ENCODE data around the gene ABCA8.

ABCA8 gene

DNA sequence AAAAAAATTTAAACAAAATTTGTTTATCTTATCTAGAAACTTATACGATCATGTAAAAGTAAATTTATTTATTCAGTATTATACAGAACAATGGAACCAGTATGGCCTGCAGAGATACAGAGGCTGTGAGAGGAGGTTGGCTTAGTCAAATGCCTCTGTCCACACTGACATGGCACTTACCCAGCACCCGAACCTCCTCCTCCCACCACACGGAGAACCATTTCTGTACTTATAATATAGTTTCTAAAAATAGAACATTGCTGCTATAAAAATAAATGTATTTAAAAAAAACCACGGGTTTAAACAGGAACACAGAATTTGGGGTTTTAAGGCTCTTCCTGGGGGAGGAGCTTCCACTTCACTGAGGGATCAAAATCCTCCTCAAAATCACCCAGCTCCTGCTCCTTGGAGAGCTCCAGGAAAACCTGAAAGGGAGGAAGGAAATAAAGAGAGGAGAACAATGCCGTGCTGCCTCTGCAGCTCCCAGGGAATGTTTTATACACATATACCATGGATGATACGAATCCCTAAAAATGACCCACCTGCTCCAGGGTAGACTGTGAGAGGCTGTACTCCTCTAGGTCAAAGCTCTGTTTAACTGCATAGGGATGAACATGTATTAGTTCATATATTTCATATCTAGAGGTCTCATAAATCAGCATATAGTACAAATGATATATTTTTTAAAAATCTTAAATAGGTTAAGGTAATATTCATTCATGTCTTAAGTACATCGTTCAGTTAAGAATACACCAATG is 87.3 kb downstream of the ABCA8 start:
- DNase-seq (ENCODE audit: low read depth in 2 of 2), result no peak

DNA sequence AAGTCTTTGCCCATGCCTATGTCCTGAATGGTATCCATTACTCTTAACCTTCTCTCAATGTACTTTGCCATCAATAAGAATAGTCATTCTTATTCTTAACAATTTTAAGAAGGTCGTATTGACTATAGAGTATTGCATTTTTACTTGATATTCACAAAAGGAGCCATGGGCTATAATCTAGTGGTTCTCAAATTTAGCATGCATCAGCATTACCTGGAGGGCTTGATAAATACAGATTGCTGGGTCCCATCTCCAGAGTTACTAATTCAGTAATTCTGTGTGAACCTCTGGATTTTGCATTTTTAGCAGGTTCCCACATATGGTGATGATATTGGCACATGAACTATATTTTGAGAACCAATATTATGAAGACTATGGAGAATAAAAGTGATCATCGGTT is 89.6 kb downstream of the ABCA8 start:
- DNase-seq (ENCODE audit: low read depth in 2 of 2), result no peak

DNA sequence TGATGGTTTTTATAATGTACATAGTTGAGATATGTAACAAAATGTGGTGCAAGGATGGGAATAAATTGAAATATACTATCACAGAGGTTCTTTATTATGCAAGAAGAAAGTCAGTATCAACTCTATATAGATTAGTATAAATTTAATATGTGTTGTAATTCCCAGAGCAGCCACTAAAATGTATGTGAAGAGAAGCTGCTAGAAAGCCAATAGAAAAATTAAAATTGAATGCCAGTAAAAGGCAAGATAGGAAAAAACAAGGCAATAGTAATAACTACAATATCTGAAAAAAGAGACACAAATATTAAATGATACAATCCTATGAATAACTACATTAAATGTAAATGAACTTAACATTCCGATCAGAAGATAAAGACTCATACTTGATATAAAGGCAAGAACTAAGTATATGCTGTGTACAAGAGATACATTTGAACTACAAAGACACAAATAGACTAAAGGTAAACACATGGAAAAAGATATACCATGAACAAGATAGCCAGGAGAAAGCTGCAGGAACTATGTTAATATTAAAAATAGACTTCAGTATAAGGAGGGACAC is 92.0 kb downstream of the ABCA8 start:
- no peak for DNase-seq (ENCODE audit: low read depth in 2 of 2)

DNA sequence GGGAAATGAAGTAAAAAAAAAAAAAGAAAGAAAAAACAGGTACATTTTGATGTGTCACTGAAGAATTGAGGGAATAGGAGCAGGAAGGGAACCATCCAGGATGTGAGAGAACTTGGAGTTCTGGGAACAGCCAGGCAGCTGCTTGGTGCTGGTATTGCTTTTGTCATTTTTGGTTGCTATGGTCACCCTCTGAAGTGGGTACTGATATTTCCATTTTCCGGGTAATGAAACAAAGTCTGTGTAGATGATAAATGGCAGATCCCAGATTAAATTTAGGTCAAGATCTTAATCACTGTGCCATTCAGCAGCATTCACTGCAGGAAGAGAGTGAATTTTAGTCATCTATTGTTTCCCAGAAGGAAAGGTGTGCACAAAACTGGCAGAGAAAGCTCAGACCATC is 93.6 kb downstream of the ABCA8 start:
- DNase-seq (ENCODE audit: low read depth in 2 of 2), result no peak

DNA sequence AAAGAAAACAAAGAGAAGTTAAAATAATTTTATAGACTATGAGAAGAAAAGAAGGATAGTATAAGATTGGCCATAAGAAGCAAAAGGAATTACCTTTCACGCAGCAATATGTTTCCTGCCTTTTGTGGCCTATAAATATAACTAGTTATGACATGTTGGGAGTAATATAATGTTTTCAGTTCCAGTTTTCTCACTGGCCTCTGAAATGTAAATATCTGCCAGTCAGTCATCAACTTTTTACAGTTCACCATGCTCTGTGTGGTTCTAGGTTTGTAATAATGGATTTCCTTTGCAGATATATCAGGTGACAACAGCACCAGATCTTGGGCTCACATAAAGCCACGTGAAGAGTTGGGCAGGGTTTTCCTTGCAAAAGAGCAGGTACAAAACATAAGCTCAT is 94.3 kb downstream of the ABCA8 start:
- no peak for DNase-seq (ENCODE audit: low read depth in 2 of 2)

DNA sequence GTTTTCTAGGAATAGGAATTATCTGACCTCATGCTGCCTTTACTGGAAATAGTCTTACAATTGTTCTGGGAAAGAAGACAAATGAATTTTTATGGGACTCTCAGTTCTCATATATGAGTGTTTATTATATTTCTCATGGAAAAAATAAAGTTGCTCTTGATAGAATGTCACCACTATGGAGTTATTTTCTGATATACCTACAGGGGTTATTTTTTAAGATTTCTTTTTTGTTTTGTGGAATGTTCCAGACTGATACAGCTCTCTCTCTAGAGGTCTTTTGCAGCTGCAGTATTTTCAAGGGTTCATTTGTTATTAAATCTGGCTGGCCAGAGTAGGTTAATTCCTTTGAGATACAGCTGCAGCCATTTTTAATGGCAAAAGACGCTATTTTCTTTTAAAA is 100.7 kb downstream of the ABCA8 start:
- no peak for DNase-seq (ENCODE audit: low read depth in 2 of 2)

DNA sequence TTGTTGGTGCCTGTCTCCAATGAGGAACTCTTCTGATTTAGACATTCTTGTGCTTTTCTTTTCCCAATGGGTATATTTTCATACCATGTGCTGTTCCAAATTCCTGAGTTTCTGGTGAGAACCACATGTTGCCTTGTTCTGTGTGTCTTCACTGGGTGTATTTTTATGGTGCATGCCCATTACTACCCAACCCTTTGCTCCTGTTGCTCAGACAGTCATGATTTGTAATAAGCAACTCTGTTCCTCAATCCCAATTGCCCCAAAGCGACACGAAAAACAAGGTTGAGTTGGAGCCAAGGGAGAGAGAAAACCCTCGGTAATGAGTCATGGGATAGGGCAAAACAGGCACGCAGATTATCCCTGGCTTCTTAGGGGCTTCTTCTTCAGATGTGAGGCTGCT is 101.8 kb downstream of the ABCA8 start:
- DNase-seq (ENCODE audit: low read depth in 2 of 2), result no peak

DNA sequence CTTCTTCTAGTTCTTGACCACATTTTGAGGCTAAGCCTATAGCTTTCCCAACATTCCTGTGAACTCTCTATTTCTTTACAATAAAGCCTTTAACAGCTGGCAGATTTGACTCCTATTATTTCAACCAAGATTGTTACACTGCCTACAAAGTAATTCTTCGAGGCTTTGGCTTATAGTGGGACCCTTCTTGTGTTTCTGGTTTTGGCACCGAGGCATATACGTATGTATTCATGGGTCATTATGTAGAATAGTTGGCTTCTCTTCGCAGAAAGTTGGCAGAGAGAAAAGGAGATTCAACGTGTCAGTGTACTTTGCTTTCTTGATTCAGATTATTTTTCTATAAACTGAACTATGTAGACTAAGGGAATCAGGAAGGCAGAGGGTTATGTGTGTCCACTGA is 102.2 kb downstream of the ABCA8 start:
- DNase-seq (ENCODE audit: low read depth in 2 of 2), result no peak

DNA sequence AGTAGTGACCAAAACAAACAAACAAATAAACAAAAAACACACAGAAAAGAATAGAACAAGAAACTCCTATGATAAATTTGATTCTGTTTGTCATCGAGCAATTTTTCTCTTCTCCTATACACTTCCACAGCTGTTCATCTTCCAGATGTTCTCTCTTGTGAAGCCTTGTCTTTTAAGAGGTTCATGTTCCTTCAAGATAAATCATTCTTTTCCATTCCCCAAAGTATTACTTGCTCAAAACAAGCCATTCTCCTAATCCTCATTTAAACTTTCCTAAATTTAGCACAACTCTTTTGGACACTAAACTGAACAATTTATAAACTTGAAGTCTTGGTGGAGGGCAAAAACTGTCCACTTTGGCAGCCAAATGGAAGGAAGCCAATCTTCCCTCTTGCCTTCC is 103.3 kb downstream of the ABCA8 start:
- DNase-seq (ENCODE audit: low read depth in 2 of 2), result no peak

DNA sequence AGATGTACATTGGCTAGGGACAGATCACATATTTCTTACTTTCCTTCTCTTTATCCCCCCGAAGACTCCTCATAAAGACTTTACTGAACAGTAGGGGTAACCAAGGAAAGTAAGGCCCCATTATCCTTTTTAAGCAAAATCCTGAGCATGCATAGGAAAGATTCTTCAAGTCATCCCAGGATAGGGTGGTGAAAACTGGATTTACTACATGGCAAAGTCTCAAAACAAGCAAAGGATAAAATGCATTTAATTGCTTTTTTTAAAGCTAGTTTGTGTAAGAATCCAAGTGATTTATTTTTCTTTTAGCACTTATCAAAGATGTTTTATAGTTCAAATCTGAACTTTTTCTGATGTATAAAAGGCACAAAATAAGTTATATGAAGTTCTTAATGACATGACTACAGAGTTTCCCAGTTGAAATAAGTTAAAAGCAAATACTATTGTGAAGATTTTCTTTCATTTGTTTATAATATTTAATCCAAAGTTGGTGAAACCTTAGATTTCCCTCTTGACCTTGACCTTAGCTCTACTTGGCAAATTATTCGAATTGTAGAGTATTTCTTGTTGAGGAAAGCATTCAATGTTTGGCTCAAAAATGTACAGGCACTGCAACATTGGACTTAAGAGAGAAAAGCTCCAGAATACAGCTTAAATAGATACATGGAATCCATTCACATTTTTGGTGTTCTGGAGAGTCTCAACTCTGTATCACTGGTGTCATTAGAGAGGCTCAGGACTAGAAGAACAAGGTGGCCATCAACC is 104.3 kb downstream of the ABCA8 start:
- DNase-seq (ENCODE audit: low read depth in 2 of 2), result no peak

DNA sequence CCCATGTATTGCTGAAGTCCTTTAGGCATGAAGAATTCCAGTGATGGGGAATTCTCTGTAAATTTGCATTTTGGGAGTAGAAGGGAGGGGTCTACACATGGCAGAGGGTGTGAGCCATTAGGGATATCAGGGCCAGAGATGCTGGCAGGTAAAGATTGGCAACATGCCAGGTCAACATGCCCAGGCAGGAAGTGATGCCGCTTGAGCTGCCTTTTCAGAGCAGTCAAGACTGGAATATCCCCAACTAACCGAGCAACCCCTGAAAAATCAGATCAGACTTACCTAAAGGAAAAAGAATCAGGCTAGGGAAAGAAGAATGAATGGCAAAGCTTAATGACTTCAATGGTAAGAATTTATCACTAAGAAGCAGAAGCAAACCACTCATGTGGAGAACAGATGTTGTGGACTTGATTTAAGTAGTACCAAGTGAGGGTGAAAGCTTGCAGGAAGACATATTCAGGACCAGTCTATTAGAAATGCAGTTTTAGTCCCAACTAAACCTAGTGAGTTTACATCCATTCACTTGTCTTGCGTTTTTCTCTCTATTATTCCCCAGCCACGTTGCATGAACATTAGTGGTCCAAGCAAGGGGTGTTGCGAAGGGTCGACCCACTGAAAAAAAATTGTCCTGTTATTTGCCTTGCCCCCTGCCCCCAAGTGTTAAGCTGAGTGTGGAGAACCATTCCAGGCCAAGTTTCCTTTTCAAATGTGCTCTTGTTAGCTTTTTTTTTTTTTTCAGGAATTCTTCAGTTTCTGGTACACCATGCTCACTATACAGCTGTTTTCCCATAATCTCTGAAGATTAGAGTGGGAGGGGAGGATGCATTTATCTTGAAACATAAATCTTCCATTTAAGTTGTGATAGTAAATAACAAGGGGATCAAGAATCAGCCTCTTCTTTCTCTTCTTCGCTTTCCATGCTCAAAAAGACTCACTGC is 105.2 kb downstream of the ABCA8 start:
- DNase-seq (ENCODE audit: low read depth in 2 of 2), result no peak

DNA sequence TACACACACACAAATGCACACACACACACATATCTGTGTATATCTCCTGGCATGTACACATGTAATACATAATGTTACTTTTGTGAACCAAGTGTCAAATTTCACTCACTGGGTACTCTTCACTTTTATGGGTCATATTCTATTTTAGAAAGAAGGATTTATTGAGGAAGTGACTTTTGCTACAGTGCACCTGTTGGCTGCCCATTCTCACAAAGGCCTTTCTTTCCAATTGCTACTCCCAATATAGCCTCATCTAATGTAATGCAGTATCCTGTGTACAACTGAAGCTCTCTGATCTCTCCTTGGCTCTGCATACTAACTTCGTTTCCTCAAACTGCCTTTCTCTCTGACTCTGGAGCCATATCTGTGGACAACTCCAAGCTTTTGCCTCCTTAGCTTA is 107.5 kb downstream of the ABCA8 start:
- DNase-seq (ENCODE audit: low read depth in 2 of 2), result no peak

DNA sequence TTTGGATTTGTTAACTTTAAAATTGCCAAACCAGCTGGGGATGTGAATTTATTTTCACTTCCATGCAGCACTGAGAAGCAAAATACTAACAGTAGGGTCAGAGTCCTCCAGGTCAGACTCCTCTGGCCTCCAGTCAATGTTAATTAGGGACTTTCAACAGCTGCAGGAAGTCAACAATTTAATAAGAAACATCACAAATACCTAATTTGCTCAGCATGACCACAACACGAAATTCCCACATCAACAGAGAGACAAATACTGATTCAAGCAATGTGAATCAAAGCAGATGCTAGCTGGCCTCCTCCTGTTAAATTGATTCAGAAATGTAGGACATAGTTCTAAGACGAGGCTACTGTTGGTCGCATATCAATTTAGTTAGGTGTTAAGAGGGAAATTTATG is 111.7 kb downstream of the ABCA8 start:
- no peak for DNase-seq (ENCODE audit: low read depth in 2 of 2)

DNA sequence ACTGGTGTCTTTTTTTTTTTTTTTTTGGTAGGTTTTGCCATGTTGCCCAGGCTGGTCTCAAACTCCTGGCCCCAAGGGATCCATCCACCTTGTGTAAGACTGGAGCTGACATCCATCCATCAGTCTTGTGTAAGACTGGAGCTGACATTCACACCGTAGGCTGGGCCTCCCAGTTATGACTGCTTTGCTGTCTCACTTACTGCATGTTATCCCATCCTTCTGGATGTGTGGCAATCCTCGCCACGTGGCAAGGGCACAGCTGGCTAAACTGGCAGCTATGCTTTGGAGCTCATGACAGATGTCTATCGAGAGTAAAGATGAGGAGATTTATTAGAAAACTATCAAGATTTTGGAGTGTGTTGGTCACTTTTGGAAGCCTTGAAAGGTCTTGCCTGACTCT is 115.1 kb downstream of the ABCA8 start:
- DNase-seq (ENCODE audit: low read depth in 2 of 2), result no peak

DNA sequence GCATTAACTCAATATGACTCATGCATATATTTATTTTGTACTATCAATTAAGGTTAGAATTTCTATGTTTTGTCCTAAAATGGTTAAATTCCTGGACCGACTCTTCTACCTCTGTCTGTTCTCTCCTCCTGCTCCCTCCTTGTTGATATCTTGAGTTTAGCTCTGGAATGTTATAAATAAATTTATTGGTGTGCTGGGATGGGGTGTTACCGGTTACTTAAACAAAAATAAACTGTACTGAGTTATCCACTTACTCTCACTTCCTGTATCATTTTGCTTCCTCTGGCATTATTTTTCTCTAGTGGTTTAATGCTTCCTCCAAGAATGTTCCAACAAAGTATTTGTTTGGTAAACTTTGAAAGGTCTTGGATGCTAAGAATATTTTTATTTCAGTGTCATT is 120.1 kb downstream of the ABCA8 start:
- DNase-seq (ENCODE audit: low read depth in 2 of 2), result no peak

DNA sequence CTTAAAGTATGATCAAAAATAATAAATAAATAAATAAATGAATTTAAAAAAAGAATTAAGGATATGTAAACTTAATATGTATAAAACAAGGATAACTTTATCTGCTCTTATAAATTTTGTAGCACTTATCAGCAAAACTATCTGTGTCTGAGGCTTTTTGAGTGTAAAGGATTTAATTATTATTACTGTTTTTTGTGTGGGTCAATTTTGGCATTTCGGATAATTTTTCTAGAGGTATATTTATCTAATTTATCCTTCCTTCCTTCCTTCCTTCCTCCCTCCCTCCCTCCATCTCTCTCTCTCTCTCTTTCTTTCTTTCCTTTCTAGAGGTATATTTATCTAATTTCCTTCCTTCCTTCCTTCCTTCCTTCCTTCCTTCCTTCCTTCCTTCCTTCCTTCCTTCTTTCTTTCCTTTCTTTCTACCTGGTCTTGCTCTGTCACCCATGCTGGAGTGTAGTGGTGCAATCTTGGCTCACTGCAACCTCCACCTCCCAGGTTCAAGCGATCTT is 120.8 kb downstream of the ABCA8 start:
- no peak for DNase-seq (ENCODE audit: low read depth in 2 of 2)

DNA sequence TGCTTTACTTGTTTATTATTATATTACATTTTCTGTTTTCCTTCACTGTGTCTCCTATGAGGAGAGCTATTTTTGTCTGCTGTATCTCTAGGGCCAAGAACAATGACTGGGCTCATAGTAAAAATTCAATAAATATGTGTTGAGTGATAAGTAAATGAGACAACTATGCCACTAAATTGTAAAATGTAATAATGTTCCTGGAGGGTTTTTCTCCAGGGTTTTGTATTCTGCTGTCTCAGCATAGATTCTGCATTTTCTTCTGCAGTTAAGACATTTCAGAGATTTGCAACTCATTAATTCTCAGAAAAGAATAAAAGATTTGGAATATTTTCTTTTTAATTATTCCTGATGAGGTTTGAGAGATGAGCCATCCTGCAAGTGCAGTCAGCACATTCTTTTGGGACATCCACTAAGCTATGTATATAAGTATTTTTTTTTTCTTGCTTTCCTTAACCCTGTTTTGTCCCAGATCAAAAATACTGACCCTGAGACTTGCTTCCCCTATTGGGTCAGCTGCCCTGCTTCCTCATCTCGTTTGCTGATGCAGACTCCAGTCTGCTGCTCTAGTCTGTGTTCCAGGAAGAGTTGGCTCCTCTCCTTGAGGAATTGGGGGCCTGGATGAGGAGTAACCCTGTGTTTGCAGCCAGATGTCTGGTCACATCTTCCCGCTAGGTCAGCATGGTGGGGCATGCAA is 122.9 kb downstream of the ABCA8 start:
- DNase-seq (ENCODE audit: low read depth in 2 of 2), result no peak

DNA sequence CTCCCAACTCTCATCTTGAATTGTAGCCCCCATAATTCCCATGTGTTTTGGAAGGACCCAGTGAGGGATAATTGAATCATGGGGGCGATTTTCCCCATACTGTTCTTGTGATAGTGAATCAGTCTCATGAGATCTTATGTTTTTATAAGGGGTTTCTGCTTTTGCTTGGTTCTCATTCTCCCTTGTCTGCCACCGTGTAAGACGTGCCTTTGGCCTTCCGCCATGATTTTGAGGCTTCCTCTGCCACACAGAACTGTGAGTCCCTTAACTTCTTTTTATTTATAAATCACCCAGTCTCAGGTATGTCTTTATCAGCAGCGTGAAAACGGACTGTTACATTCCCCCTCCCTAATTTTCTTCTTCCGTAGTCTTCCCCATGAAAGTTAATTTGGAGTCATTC is 124.0 kb downstream of the ABCA8 start:
- no peak for DNase-seq (ENCODE audit: low read depth in 2 of 2)

DNA sequence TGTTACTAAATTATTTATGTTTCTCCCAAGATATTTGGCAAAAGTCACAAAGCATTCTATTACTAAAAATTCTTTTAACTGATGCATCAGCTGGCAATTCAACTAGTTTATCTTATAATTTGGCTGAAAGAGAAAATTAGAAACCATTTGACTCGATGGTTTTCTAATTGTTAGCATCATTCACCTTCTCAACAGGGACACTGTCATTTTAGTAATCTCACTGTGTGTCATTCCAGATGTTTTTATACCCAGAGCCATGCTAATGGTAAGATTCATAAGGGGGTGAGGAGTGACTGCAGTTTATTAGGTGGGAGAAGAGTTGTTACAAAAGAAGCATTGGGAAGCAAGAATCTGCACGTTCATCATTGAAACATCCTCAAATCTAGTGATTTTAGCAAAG is 124.9 kb downstream of the ABCA8 start:
- DNase-seq (ENCODE audit: low read depth in 2 of 2), result no peak

DNA sequence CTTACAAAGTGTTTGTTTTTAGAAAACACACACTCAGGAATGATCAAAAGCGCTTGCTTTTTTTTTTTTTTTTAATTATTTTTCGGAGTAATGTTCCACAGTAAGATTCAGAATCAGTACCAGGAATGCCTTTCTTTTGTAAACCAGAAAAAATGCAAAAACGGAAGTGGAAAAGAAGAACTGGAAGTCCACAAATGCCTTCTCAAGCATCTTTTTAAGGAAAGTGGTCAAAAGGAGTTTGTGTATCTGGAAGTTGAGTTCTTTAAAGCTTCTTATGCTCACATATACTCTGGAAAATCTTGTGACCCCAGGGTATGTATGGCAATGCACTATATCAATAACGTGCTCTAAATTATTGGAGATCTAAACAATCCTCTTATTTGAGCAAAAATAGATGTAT is 126.0 kb downstream of the ABCA8 start:
- DNase-seq (ENCODE audit: low read depth in 2 of 2), result no peak

DNA sequence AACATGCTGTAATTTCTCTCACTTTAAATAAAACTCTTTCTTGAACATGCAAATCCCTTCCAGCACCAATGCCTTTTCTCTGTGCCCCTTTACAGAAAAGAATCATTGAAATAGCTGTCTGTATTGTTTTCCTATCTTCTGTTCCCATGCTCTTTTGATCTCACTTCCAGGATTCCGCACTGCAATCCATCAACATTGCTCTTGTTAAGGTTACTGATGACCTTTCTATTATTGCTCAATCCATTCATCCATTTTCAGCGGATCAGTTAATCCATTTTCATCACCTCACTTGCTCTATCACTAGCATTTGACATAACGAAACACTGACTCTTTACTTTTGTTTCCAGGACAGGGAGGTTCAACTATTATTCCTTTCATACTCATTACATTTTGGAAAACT is 130.5 kb downstream of the ABCA8 start:
- DNase-seq (ENCODE audit: low read depth in 2 of 2), result no peak
